Activated T-cell treated with anti-CD3 and anti-CD28 coated beads for 24 hours (primary cell): ENCODE results near the gene NAT14.
"Not testable (repeated sequence)": the region's sequence is repeated elsewhere in the genome, so short reads cannot be mapped to it uniquely, and the experiment has no call there.

Experiments
- DNase-seq: peaks from one replicate; pipeline ENCODE4 v3.0.0-alpha.2; 2020; ENCODE audit warnings: low read depth

NAT14 gene

GRCh38 chr19:55503157-55503501 is 18.1 kb downstream of the NAT14 start:
- no peak for DNase-seq

- DNase-seq = peak; percentile 89
Observed at GRCh38 chr19:55503502-55504251, 18.7 kb downstream of the NAT14 start.

- DNase-seq = no peak
Observed at GRCh38 chr19:55504252-55504603, 19.2 kb downstream of the NAT14 start.

GRCh38 chr19:55504981-55505380 is 20.0 kb downstream of the NAT14 start:
- no peak for DNase-seq

- DNase-seq = no peak
Observed at GRCh38 chr19:55508120-55508519, 23.1 kb downstream of the NAT14 start.

GRCh38 chr19:55516878-55517620 is 32.1 kb downstream of the NAT14 start:
- DNase-seq = peak; percentile 88

GRCh38 chr19:55519451-55520311 is 34.7 kb downstream of the NAT14 start:
- DNase-seq = no peak

- DNase-seq = no peak
Observed at GRCh38 chr19:55520691-55521292, 35.8 kb downstream of the NAT14 start.

GRCh38 chr19:55525289-55526101 is 40.5 kb downstream of the NAT14 start:
- DNase-seq = no peak

- DNase-seq = no peak
Observed at GRCh38 chr19:55526216-55527196, 41.5 kb downstream of the NAT14 start.

GRCh38 chr19:55527197-55528029 is 42.4 kb downstream of the NAT14 start:
- DNase-seq = no peak

- no peak for DNase-seq
Observed at GRCh38 chr19:55528030-55528803, 43.2 kb downstream of the NAT14 start.

- no peak for DNase-seq
Observed at GRCh38 chr19:55529636-55530234, 44.7 kb downstream of the NAT14 start.

GRCh38 chr19:55530996-55531395 is 46.0 kb downstream of the NAT14 start:
- no peak for DNase-seq

GRCh38 chr19:55534280-55534679 is 49.3 kb downstream of the NAT14 start:
- DNase-seq = not testable (repeated sequence)

GRCh38 chr19:55535173-55535964 is 50.4 kb downstream of the NAT14 start:
- no peak for DNase-seq

GRCh38 chr19:55535965-55536350 is 51.0 kb downstream of the NAT14 start:
- no peak for DNase-seq
